Measurements from ENCODE around the gene OR2B2. TPM values are rescaled to one million over a fixed set of nuclear protein-coding genes. Genes with fewer than 3 reads are reported as not detected.

Gene OR2B2
- total and polyA plus RNA-seq, 2 of the 4 experiments (the other 2 are of a cell fraction), result not detected

DNA sequence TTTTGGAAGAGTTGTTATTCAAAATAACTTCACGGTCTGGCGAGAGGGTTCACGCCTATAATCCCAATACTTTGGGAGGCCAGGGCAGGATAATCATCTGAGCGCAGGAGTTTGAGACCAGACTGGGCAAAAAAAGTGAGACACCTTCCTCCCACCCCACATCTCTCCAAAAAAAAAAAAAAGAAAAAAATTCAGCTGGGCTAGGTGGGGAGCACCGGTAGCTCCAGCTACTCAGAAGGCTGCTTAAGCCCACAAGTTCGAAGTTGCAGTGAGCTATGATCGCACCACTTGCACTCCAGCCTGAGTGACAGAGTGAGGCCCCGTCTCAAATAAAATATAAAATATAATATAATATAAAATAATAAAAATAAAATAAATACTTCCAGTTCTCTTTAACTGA is 10.4 kb downstream of the OR2B2 start:
- Histone ChIP-seq H2AK9ac (replicated peaks; ENCODE audit: low read depth, low read length, poor library complexity) (no peak overlapping the region), H3K27ac (ENCODE audit: insufficient read depth, low read length) (no peak overlapping the region), H3K4me3 (ENCODE audit: insufficient read depth, low read depth, low read length) (no peak overlapping the region), H2BK5ac (ENCODE audit: low read depth, low read length, poor library complexity, severe bottlenecking) (no peak overlapping the region), H4K91ac (ENCODE audit: insufficient read depth, low read depth, low read length) (no peak overlapping the region), H2BK15ac (ENCODE audit: low read depth, low read length) (no peak overlapping the region), H3K4me2 (ENCODE audit: low read depth, low read length) (no peak overlapping the region), H3K79me1 (ENCODE audit: low read depth in 1 of 2, low read length in 2 of 2) (no peaks in the 10 kb centered on the region), H3K9me1 (ENCODE audit: insufficient read depth, low read length) (no peaks in the 10 kb centered on the region), H3K27me3 (ENCODE audit: control insufficient read depth, insufficient read depth, low read length) (no peaks in the 10 kb centered on the region), H2BK20ac (ENCODE audit: low read depth, low read length) (no peak overlapping the region), H2AK5ac (ENCODE audit: low read depth, low read length) (no peak overlapping the region), H3K36me3 (ENCODE audit: control insufficient read depth, insufficient read depth, low read length) (no peaks in the 10 kb centered on the region), H3K9me3 (ENCODE audit: control insufficient read depth, insufficient read depth, low read length) (no peaks in the 10 kb centered on the region), H2BK120ac (ENCODE audit: low read depth, low read length) (no peak overlapping the region), H3K23ac (ENCODE audit: low read depth, low read length) (no peak overlapping the region), H4K20me1 (ENCODE audit: insufficient read depth, low read length) (peaks cover 3% of the 10 kb centered on the region; the same call in 1 of the 2 replicates), H3K18ac (ENCODE audit: low read depth, low read length) (no peak overlapping the region), H2AFZ (replicated peaks; ENCODE audit: low read length, poor library complexity) (no peak overlapping the region), H3K4ac (ENCODE audit: low read depth, low read length) (no peak overlapping the region), H3K14ac (replicated peaks; ENCODE audit: low read depth, low read length) (no peak overlapping the region), H3K56ac (ENCODE audit: extremely low read depth, insufficient read depth, low read length) (no peak overlapping the region), H3K4me1 (ENCODE audit: control insufficient read depth, insufficient read depth, low read length) (no peaks in the 10 kb centered on the region), H4K8ac (ENCODE audit: low read depth in 2 of 2, low read length in 2 of 2) (no peak overlapping the region), H4K5ac (ENCODE audit: low read depth, low read length) (no peak overlapping the region), H3K9ac (ENCODE audit: low read depth, low read length) (no peak overlapping the region)
- dilution Hi-C loops (cut with HindIII; ENCODE audit: low sequenced_read_pairs, unreplicated experiment), result no loop called here
- DNase-seq (no peak), ATAC-seq (ENCODE audit: low read depth) (no peak)
- in situ Hi-C loops (cut with MboI; ENCODE audit: low sequenced_read_pairs), result no loop called here
- intact Hi-C loops (cut with micrococcal nuclease), result loop anchor here (2.0 to 5.0 kb wide), 4 partner anchors 213 to 455 kb away; no protein-coding TSS in a partner anchor
- no TSS peak for BruUV-seq (replicated peaks)
- ChIA-PET POLR2A (ENCODE audit: unreplicated experiment) (no interaction called here), CTCF (interaction anchor here (0.6 to 0.9 kb wide), 2 partner anchors 105 to 589 kb away, joined by 4 to 5 read pairs; no protein-coding TSS in a partner anchor)
- TF ChIP-seq, protein P1, sequence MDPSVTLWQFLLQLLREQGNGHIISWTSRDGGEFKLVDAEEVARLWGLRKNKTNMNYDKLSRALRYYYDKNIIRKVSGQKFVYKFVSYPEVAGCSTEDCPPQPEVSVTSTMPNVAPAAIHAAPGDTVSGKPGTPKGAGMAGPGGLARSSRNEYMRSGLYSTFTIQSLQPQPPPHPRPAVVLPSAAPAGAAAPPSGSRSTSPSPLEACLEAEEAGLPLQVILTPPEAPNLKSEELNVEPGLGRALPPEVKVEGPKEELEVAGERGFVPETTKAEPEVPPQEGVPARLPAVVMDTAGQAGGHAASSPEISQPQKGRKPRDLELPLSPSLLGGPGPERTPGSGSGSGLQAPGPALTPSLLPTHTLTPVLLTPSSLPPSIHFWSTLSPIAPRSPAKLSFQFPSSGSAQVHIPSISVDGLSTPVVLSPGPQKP (IDR thresholded peaks at IDR 0.05; ENCODE audit: borderline replicate concordance, low read depth, low read length), result no peak
- TF ChIP-seq MAZ (IDR thresholded peaks at IDR 0.05; ENCODE audit: borderline replicate concordance, low read depth, low read length) (no peak), FOS (IDR thresholded peaks at IDR 0.05; ENCODE audit: low read depth, low read length) (no peak), CEBPB (IDR thresholded peaks at IDR 0.05; ENCODE audit: low read depth, low read length) (no peak), POLR2A (IDR thresholded peaks at IDR 0.05; ENCODE audit: low read depth, low read length) (no peak), MAFK (IDR thresholded peaks at IDR 0.05; ENCODE audit: low read depth, low read length) (no peak), BHLHE40 (IDR thresholded peaks at IDR 0.05; ENCODE audit: low read depth, low read length) (no peak), RAD21 (IDR thresholded peaks at IDR 0.05; ENCODE audit: low read length) (no peak), NFE2L2 (IDR thresholded peaks at IDR 0.05; ENCODE audit: low read depth, low read length) (no peak), RFX5 (IDR thresholded peaks at IDR 0.05; ENCODE audit: low read depth, low read length) (no peak), RCOR1 (IDR thresholded peaks at IDR 0.05; ENCODE audit: insufficient replicate concordance, low read length) (no peak), MXI1 (IDR thresholded peaks at IDR 0.05; ENCODE audit: borderline replicate concordance, low read depth, low read length) (no peak)
- no CpG with 5 or more reads among the region's 8 CpGs for WGBS, 2 experiments (ENCODE audit: extremely low coverage in 2 of 2, insufficient read length in 1 of 2)

Data from IMR-90 (cell line).